SK-MEL-5 (cell line): ENCODE results near the gene PRUNE2. TPM values are rescaled to one million over a fixed set of nuclear protein-coding genes. Genes with fewer than 3 reads are reported as not detected.

ENCODE experiments used
- DNase-seq: peaks from one replicate; pipeline ENCODE4 v3.0.0-alpha.2; 2016; ENCODE audit warnings: low read depth, low spot score
- in situ Hi-C: cut with HindIII; loops from 2 replicates; pipeline ENCODE4 v1.10.0; 2016; ENCODE audit warnings: low sequenced_read_pairs, high pct_unique_total_duplicates, low pct_unique_long_range_greater_than_20kb
- total RNA-seq: library from RNA; depleted of rRNA; stranded (reverse); fragments of >200 nt; shearing (Covaris generic); gene quantifications from 2 replicates; pipeline ENCODE4 v1.2.3, GENCODE V29; 2014

PRUNE2 gene
- total RNA-seq, 1 experiment from 2014 or later = 90.9 TPM

DNA sequence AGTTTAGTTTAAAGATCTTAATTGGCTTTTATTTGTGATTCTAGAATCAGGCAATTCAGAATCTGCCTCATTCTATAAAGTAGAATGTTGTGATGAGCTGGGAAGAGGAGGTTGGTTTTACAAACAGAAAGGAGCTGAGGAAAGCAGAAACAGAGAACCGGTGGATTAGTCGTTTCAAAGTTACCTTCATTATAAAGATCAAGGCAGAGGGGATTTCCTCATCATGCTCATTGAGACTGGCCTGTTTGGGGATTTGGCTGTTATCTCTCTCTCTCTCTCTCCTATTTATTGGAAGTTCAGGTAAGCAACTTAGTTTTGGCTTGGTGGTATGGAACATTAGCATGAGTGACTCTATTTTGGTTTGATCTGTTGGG lies 313.0 kb downstream of the PRUNE2 start:
- DNase-seq = no peak
- in situ Hi-C loops = no loop called here

DNA sequence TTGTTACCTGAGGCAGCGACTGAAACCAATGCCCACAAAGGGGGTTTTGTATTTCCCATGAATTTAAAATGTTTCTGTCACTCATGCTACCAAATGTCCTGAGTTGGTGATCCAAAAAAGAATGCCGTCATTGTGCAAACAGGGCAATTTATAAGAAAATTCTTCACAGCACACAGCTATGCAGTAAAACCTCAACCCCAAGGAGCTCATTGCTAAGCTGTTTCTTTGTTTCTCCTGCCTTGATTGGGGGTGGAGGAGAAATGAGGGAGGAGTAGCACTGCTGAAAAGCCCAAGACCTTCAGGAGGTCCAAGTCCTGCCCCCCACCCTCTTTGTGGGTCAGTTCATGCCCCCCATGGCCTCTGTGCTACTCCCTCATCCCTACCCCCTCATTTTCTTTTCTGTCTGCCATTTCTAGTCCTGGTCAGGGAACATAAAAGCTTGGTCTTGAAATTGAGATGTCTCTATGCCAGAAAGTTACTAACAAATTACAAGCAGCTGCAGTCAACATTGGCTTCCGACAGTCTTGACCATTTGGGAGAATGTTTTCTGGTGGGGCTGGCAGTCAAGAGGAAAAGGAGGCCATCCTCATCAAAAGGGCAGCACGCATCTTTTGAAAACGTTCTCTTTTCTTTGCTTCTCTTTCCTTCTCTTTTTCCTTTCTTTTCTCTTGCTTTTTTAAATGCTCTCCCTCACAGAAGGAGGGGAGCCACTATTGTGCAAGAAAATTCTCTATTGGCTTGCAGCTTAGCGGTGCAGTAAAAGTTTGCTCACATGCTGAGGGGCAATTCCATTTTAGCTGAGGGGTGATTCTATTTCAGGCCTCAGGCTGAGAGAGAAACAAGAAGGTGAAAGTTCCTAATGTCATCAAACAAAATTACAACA lies 313.6 kb downstream of the PRUNE2 start:
- in situ Hi-C loops = no loop called here
- peak; percentile 84 for DNase-seq

DNA sequence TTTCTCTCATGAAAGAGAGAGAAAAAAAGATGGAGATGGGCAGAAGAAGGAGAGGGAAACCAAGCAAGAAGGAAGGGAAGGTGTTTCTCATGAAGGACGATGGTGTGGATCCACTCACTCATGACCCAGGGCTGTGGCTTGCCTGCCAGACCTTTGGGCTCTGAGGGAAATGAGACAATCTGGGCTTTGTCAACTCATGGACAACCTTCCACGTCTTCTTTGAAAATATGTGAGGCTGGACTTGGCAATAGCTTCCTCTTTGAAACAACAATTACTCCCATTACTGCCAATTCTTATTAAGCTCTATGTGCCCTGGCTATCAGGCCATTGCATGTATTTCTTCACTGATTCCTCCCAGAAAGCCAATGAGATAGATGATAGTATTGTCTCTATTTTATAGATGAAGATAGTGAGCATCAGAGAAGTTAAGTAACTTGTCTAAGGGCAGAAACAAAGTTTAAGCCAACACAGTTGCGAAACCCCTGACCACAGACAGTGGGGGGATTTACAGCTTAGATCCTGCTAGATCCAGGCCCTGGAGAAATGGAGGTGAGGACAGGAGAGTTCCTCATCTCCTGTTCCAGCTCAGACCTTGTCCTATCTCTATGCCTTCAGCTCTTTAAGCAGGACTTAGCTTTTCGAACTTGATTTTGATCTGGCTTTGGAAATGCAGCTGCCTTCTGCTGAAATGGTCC lies 314.5 kb downstream of the PRUNE2 start:
- in situ Hi-C loops = no loop called here
- peak; percentile 60 for DNase-seq

GRCh38 chr9:76588316-76588715 lies 317.6 kb downstream of the PRUNE2 start:
- in situ Hi-C loops = no loop called here

DNA sequence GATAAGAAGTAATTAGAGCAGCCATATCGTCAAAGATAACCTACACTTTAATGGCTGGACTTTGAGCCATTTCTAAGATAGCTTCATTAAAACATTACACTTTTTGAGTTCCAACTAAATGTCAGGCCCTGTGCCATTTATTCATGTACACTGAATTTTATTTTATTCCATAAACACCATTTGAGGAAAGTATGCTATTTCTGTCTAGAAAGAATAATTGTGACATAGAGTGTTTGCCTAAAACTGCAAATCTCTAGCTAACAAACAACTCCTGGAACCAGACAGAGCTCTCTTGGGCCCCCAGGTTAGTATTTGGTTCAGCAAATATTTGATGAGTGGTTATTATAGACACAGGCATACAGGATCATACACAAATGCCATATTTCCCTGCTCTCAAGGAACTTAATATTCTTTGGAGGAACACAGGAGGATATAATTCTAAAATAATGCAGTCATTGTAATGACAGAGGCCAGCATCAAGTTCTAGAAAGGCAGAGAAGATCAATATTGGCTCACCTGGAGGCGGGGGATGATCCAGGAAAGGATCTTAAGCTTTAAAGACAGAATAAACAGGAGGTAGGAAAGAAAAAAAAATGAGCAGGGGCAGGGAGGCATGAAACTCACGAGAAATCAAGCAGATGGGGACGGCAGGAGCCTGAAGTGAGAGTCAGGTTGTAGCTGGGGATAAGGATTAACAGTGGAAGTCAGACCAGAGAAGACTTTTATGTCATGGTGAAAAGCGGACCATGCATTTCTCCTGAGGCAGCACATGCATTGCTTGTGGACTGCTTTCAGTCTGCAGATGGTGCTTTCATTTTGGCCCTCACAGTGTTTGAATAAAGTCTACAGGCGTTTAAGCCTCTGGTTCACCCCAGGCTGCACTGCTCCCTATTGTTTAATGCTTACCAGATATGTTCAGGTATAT lies 319.3 kb downstream of the PRUNE2 start:
- in situ Hi-C loops = no loop called here
- DNase-seq = no peak

More at GRCh38 chr9:76588316-76588715, 317.6 kb downstream of the PRUNE2 start:
- DNase-seq = no peak

GRCh38 chr9:76585487-76586389 lies 320.2 kb downstream of the PRUNE2 start:
- in situ Hi-C loops = no loop called here
- no peak for DNase-seq

GRCh38 chr9:76583256-76583655 lies 322.7 kb downstream of the PRUNE2 start:
- in situ Hi-C loops = no loop called here
- no peak for DNase-seq

DNA sequence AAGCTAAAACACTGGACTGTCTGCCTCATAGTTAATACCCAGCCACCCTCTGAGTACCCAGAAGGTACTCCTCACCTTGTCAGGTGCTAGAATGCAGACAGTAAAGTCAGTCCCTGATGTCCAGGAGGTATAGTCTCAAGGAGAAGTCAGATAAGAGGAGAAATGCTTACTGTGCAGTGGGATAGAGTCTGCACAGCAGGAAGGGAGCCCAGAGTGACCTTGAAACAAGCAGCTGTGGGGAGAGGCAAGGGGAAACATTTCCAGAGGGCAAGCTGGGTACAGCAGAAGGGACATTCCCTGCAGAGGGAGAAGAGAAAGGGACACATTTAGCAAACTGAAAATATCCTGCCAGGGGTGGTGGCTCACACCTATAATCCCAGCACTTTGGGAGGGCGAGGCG lies 324.2 kb downstream of the PRUNE2 start:
- DNase-seq = no peak
- in situ Hi-C loops = no loop called here

DNA sequence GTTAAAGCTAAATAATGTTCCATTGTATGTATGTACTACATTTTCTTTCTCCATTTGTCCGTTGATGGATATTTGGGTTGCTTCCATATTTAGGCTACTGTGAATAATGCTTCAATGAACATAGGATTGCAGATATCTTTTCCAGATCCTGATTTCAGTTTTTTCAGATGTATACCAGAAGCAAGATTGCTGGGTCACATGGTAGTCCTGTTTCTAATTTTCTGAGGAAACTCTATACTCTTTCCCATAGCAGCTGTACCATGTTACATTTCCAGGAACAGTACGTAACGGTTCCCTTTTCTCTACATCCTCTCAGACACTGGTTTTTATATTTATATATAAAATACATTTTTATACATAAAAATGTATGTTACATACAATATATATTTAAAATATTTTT lies 325.1 kb downstream of the PRUNE2 start:
- no peak for DNase-seq
- in situ Hi-C loops = no loop called here

DNA sequence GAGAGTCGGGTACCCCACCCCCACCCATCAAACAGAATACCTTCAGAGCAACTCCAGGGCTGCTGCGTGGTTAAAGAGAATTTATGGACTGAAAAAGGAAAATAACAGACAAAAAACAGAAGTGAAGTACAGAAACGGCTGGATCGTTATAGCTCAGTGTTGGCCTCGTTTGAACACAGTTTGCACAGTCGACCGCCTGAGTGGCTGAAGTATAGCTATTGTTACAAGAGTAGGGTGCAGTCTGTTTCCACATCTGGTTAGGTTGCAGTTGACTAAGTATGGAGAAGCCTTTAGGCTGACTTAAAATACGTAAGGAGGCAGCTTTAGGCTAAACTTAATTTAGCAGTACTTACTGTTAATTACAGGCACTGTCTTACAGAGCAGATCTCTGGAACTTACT lies 325.7 kb downstream of the PRUNE2 start:
- in situ Hi-C loops = no loop called here
- no peak for DNase-seq

DNA sequence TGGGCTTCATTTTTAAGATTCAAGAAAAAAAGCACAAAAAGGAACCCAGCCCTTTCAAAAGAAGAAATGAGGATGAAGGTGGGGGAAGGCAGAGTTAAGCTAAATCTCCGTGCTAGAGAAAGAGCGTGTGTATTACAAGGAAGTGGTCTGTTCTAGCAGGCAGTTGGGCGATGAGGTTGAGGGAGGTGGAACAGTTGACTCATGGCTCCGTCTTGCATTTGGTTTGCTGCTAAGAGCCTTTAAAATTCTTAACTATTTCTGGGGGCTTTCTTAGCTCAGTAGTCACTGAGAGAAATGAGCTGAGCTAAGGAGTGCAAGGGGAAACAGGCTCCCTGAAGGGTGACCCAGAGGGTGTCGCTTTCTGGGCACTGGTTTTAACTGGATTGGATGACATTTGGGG lies 329.6 kb downstream of the PRUNE2 start:
- in situ Hi-C loops = no loop called here
- DNase-seq = no peak

DNA sequence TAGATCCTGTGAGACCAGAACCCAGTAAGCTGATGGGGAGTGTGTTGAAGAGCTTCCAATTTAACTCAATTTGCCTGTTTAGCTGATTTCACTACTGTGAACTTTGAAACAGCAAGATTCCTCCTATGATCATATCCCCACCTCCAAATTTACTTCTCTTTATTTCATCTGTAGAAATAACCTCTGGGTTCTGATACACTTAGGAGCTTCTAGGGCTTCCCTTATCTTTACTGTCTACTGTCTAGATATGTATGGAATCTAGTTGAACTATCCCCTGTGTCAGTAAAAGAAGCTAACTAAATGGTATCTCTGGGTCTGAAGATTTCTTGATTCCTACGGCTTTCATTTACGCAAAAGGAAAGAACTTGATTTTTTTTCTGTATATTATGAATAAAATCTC lies 330.2 kb downstream of the PRUNE2 start:
- DNase-seq = no peak
- in situ Hi-C loops = no loop called here

DNA sequence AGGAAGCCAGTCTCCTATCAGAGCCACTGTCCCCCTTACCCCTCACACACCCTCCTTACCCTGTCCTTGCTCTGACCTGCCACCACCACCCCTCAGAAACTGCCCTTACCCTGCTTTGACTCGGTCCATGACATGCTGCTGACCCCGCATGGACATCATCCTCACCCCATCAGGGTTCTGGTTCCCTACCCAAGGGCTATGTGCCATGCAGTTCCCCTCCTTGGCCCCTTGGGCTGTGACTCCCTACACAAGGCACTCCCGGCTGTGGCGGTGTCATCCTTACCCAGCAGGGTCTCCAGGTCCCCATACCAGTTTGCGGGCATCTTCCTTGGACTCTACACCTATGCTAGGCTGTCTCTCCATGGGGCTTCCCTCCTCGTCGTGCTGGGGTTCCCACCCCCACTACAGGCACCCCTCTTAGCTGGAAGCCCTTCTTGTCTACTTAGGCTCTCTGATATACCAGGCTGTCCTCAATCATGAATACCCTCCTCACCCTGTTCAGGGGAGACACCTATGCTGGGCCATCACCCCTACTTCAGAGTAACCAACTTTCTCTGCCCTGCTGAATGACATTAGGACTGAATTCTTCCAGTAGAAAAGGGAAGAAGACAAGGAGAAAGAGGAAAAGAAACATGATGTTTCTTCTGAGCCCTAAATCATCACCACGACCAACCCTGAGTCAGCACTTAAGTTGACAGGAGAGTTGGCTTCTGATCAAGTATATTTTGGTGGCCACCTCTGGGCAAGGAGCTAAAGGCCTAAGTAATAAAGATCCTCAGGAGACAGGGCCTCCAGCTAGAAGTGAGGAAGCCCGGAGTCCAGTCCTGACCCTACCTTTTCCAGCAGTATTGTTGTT lies 331.8 kb downstream of the PRUNE2 start:
- DNase-seq = no peak
- in situ Hi-C loops = no loop called here

DNA sequence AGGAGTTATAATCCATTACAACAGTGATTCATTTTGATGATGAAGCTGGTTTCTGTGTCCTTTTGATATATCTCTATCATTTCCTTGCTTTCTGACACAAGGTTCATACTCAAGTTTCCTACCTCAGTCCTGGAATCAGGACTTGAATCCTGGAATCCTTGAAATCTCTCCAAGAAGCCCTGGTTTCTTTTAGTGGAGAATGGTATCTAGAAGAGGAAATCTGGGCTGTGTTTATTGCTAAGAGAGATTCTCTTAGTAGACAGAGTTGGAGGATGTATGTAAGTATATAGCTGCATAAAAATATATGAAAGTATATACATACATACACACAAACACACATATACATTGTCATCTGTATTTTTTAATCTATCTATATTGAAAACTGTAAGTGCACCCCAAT lies 332.5 kb downstream of the PRUNE2 start:
- in situ Hi-C loops = no loop called here

DNA sequence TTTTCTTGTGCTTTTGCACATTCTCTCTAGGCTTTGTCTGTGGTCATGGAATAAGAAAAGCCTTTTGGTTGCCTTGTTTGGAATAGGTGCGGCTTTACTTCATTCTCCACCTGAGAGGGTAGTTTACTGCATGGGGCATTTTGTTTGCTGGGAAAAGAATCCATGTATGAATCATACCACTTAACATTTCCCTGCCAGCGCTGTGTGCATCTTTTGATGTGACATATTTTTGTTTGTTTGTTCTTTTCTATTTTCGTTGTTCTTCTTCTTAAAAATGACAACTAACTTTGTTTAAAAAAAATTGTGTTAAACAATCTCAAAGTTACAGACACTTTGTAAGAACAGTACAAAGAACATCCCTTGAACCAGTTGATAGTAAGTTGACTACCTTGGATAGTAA lies 333.8 kb downstream of the PRUNE2 start:
- in situ Hi-C loops = no loop called here
- no peak for DNase-seq

More for the DNA sequence above, 332.5 kb downstream of the PRUNE2 start:
- no peak for DNase-seq

DNA sequence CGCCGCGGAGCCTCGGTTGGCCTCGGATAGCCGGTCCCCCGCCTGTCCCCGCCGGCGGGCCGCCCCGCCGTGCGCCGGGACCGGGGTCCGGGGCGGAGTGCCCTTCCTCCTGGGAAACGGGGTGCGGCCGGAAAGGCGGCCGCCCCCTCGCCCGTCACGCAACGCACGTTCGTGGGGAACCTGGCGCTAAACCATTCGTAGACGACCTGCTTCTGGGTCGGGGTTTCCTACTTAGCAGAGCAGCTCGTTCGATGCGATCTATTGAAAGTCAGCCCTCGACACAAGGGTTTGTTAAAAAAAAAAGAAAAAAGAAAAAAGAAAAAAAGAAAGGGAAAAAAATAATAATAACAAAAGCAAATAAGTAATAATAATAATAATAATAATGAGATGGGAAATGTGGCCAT lies 334.2 kb downstream of the PRUNE2 start:
- DNase-seq = no peak
- in situ Hi-C loops = no loop called here
